GM15510 (cell line): ENCODE data around the gene MYMX.

Experiments used
- POLR2A ChIP-seq: IDR thresholded peaks from 3 replicates; pipeline ENCODE4 v1.6.1; 2011; ENCODE audit warnings: borderline replicate concordance; ENCODE audit not compliant: insufficient read length; ENCODE audit errors: extremely low read depth

MYMX gene

DNA sequence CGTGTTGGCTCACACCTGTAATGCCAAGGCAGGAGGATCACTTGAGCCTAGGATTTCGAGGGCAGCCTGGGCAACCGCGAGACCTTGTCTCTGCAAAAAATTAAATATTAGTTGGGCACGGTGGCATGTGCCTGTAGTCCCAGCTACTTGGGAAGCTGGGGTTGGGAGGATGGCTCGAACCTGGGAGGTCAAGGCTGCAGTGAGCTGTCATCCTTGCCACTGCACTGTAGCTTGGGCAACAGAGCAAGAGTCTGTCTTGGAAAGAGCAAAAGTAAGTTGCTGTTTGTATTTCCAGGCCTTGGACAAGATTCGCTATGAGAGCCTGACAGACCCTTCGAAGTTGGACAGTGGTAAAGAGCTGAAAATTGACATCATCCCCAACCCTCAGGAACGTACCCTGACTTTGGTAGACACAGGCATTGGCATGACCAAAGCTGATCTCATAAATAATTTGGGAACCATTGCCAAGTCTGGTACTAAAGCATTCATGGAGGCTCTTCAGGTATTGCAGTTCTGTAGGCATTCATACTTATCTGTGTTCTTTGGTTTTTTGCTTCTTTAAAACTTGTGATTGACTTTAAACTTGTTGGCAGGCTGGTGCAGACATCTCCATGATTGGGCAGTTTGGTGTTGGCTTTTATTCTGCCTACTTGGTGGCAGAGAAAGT lies 32.5 kb downstream of the MYMX start:
- TF ChIP-seq POLR2A: no peak

DNA sequence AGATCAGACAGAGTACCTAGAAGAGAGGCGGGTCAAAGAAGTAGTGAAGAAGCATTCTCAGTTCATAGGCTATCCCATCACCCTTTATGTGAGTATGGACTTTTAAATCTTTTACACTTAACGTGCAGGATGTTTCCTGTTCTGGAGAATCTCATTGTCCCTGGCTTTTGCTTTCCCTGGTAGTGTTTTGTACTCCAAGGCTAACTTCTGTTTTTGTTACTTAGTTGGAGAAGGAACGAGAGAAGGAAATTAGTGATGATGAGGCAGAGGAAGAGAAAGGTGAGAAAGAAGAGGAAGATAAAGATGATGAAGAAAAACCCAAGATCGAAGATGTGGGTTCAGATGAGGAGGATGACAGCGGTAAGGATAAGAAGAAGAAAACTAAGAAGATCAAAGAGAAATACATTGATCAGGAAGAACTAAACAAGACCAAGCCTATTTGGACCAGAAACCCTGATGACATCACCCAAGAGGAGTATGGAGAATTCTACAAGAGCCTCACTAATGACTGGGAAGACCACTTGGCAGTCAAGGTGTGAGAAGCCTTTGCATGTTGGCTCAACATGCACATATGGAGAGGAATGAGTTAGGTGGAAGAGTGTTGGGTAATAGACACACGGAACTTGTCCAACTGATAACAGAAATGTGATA lies 33.5 kb downstream of the MYMX start:
- no peak for TF ChIP-seq POLR2A

- no peak for TF ChIP-seq POLR2A
Measured at GRCh38 chr6:44250718-44251123, 34.0 kb downstream of the MYMX start.

DNA sequence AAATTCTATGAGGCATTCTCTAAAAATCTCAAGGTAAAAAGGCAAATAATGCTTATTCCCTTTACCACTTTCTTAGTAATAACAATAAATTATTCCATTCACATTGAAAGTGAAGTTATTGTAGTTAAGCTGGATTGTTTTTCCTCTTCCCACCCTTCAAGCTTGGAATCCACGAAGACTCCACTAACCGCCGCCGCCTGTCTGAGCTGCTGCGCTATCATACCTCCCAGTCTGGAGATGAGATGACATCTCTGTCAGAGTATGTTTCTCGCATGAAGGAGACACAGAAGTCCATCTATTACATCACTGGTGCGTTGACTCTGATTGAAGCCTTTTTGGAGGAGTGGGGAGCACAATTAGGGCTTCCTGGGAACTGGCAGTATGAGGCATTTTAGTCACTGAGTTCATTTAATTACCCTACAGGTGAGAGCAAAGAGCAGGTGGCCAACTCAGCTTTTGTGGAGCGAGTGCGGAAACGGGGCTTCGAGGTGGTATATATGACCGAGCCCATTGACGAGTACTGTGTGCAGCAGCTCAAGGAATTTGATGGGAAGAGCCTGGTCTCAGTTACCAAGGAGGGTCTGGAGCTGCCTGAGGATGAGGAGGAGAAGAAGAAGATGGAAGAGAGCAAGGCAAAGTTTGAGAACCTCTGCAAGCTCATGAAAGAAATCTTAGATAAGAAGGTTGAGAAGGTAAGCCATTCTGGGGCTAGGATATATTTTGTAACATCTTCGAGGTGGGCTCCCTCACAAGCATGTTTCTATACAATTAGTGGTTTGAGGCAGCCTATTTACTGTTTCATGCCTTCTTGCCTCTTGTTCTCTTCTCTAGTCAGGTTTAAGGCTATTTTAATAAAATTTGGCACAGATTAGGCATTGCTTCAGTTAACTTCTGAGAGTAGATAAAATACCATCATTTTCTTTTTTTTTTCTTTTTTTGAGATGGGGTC lies 35.1 kb downstream of the MYMX start:
- no peak for TF ChIP-seq POLR2A

DNA sequence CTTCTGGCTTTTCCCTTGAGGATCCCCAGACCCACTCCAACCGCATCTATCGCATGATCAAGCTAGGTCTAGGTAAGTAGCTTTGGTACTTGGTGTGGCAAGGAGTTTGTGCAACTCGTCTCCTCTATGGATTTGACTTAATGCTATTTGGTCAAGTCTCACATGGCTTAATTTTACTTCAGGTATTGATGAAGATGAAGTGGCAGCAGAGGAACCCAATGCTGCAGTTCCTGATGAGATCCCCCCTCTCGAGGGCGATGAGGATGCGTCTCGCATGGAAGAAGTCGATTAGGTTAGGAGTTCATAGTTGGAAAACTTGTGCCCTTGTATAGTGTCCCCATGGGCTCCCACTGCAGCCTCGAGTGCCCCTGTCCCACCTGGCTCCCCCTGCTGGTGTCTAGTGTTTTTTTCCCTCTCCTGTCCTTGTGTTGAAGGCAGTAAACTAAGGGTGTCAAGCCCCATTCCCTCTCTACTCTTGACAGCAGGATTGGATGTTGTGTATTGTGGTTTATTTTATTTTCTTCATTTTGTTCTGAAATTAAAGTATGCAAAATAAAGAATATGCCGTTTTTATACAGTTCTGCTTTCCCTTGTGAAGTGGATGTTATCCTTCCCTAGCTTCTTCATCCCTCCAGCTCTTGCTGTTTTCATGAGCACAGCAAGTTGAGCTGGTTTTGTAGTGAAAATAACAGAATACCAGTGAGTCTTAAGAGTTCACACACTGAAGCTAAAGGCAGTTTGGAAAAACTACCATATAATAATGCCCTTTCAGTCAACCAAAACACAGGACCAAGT lies 36.8 kb downstream of the MYMX start:
- no peak for TF ChIP-seq POLR2A

DNA sequence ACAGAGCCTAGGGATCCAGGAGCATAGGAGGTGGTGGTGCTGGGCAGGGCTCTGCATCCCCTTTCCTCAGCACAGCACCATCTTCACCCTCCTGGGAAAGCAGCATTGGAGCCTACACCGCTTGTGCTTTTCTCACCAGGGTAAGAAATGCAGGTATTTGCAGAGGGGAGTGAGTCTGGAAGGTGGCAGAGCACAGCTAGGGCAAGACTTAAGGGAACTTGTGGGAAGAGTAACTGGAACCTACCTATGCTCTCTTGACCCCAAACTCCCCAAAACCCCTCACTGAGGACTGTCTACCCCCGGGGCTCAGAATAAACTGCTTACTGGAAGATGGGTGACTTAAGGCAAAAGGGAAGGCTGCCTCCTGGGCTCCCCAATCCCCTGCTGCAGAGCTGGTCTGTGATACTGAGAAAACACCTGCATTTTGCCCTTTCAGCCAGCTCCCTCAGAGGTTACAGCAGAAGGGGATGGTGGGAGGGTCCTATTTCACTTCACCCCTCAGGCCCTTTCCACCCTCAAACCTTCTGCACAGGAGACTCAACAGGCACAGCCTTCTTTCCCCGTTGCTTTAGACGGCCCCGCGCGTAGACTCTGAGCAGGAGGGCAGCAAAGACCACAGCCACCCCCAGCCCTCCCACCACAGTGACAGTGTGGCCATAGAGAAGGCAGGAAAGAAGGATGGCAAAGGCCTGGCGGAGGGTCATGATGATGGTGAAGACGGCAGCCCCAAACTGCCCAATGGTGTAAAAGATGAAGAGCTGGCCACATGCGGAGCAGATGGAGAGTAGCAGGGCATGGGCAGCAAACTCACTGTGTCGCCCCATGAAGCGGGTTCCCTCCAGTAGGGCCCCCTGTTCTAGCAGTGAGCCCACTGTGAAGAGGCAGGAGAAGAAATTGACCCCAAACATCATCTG lies 37.7 kb downstream of the MYMX start:
- TF ChIP-seq POLR2A: peak; percentile 41

DNA sequence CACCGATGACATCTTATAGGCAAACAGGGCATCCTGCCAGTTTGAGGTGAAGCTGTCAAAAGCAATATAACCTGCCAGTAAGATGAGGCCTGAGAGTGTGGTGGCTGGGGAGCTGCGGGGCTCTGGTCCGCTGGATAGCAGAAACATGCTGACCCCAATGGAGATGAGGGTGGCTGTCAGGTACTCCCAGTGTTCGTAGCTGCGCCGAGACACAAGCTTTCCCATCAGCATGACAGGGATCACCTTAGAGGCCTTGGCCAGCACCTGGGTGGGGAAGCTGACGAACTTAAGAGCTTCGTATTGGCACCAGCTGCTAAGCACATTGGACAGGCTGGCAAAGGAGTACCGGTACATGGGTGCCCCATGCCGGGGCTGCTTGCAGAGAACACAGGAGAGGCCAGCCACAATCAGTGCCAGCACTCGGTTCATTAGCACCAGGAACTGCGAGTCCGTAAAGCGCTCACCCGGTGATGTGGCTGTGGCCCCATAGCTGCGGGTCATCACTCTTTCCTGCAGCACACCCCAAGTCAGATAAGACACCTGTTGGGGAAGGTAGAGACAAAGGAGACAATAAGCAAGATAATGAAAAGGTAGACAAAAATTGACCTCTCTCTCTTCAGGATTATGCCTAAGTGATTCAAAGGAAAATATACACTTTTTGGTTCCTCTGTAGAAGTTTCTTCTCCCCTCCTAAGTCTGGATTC lies 38.5 kb downstream of the MYMX start:
- TF ChIP-seq POLR2A: peak; percentile 38

DNA sequence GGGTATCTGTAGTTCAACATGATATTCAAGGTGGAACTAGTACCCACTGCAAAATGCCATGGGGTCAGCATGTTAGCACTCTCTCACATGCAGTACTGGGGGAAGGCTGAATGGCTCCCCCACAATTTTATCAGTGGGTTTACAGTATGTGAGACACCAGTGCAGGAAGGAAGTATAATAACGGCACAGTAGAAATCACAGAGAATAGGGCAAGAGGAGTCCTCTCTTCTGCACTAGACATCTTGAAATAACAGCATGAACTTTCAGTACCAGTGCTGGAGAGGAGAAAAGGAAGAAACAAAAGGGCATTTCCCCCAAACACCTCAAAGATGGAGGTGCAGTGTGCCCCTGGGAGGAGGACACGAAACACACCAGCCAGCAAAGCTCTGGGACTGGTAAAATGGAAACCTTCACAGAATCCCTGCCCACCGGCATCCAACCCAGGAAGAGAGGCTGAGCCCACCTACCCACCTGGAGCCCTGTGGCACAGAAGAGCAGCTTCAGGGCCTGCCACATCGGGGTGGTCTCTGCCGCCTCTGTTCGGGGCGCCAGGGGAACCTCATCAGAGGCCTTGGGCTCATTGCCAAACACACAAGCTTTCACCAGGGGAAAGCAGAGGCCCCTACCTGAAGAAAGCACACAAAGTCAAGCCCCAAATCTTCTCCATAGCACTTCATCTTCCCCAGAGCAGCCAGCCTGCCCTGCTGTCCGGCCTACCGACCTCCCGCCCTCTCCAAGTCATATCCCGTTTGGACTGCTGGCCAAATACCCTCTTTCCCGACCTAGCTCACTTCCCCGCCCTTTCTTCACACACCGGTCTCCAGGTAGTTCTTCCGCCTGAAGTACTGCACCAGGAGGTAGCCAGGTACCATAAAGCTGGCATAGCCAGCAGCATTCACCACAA lies 39.4 kb downstream of the MYMX start:
- no peak for TF ChIP-seq POLR2A

GRCh38 chr6:44256775-44257024 lies 40.0 kb downstream of the MYMX start:
- TF ChIP-seq POLR2A: no peak

- TF ChIP-seq POLR2A: peak; percentile 70
Measured at GRCh38 chr6:44257025-44257752, 40.5 kb downstream of the MYMX start, which contains the start of gene SLC35B2. Gene SLC35B2 (minus strand): TSS chr6:44257528. CDS start chr6:44257410, 118 bp downstream.

DNA sequence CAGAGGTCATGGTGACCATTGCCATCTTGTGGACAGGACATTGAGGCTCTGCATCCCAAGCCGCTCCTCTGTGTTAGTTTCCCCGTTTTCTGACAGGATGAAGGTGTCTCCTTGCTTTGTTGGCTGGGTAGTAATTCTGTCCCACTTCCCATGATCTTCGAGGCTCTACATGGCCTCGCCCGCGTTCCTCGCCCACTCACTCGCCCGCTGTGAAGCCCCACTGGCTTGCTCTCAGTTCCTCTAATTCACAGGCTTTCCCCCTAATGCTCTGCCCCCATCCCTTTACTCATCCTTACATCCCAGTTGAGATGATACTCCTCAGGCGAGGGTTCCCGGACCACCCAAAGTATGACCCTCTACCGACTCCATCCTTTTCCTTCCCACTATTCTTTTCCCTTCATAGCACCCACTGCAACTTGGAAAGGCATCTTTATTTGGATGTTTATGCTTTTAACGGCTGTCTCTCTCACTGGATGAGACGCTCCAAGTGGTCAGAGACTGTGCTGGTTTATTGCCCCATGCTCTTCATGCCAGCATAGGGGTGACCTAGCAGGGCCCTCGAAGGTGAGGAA lies 41.1 kb downstream of the MYMX start:
- TF ChIP-seq POLR2A: no peak
